ENCODE results near the gene SEC16B. TPM values are rescaled to one million over a fixed set of nuclear protein-coding genes. Genes with fewer than 3 reads are reported as not detected.

Gene SEC16B
- total and polyA plus RNA-seq, 2 of the 8 experiments (the other 6 are each of a cell fraction or from before 2014, with no cell fraction given), result 0.56 to 0.94 TPM

- no peak overlapping the region for H3K4ac ChIP-seq (replicated peaks; ENCODE audit: insufficient read length, low read depth, low read length)
- H2BK5ac ChIP-seq (ENCODE audit: low read depth, low read length), result no peak overlapping the region
- no peak overlapping the region for H2BK12ac ChIP-seq (ENCODE audit: low read depth, low read length)
- no peak overlapping the region for H3K14ac ChIP-seq (ENCODE audit: insufficient read length)
- H3K4me3 ChIP-seq (ENCODE audit: extremely low read depth in 1 of 4, insufficient read depth in 2 of 4, low read depth in 3 of 4, low read length in 4 of 4), result no peak overlapping the region
- H3K18ac ChIP-seq (ENCODE audit: extremely low read depth, low read length), result no peak overlapping the region
- no peak overlapping the region for H3K56ac ChIP-seq (replicated peaks; ENCODE audit: insufficient read length, low read depth, low read length)
- no peak overlapping the region for H3K9ac ChIP-seq (replicated peaks in 1 of 4; ENCODE audit: extremely low read depth in 1 of 4, low read depth in 3 of 4, low read length in 3 of 4)
- H2BK20ac ChIP-seq (ENCODE audit: low read length), result no peak overlapping the region
- DNase-seq (ENCODE audit: low read depth in 1 of 2, low spot score in 2 of 2), result no peak
- 87% methylated on average over 5 of the region's 5 CpGs; no CpG with 5 or more reads in 1 of the 2 experiments for WGBS, 2 experiments (ENCODE audit: extremely low coverage in 1 of 2, insufficient coverage in 1 of 2, insufficient read length in 1 of 2, insufficient replicate concordance in 2 of 2, low coverage in 1 of 2, low lambda C conversion rate in 2 of 2, missing lambda C conversion rate in 1 of 2)
- no peak overlapping the region for H4K5ac ChIP-seq (ENCODE audit: insufficient read length, low read depth, low read length)
- no peaks in the 10 kb centered on the region for H3K27me3 ChIP-seq (replicated peaks in 1 of 4; ENCODE audit: control insufficient read depth in 3 of 4, extremely low read depth in 1 of 4, insufficient read depth in 3 of 4, low read length in 3 of 4)
- no peak overlapping the region for H4K91ac ChIP-seq (replicated peaks; ENCODE audit: insufficient read length, low read length)
- H4K8ac ChIP-seq (ENCODE audit: extremely low read depth, insufficient read depth, low read length), result no peak overlapping the region
- FAIRE-seq, result no peak
- POLR2A ChIA-PET (ENCODE audit: partially characterized antibody), result no interaction called here
- H3K23me2 ChIP-seq (ENCODE audit: low read depth, low read length), result no peaks in the 10 kb centered on the region
- no peaks in the 10 kb centered on the region for H3K79me1 ChIP-seq (ENCODE audit: low read depth, low read length)
- H2AFZ ChIP-seq (ENCODE audit: low read length), result no peak overlapping the region
- no peaks in the 10 kb centered on the region for H3K36me3 ChIP-seq (ENCODE audit: control insufficient read depth in 2 of 4, insufficient read depth in 4 of 4, low read length in 3 of 4)
- TF ChIP-seq ASH2L (IDR thresholded peaks at IDR 0.05; ENCODE audit: low read length) (no peak), GABPA (IDR thresholded peaks at IDR 0.05; ENCODE audit: borderline replicate concordance, insufficient read depth, low read length) (no peak), EP300 (IDR thresholded peaks at IDR 0.05; ENCODE audit: borderline replicate concordance in 1 of 2, low read depth in 2 of 2, low read length in 2 of 2) (no peak), CBX5 (IDR thresholded peaks at IDR 0.05; ENCODE audit: low read depth, low read length) (no peak), PHF8 (conservative IDR thresholded peaks at IDR 0.05; ENCODE audit: low read depth, low read length) (no peak), EGR1 (IDR thresholded peaks at IDR 0.05; ENCODE audit: borderline replicate concordance, low read depth, low read length) (no peak), TCF12 (IDR thresholded peaks at IDR 0.05; ENCODE audit: low read depth, low read length) (no peak), TAF1 (IDR thresholded peaks at IDR 0.05; ENCODE audit: low read depth, low read length) (no peak), CREB1 (IDR thresholded peaks at IDR 0.05) (no peak), TAF7 (optimal IDR thresholded peaks at IDR 0.05; ENCODE audit: borderline replicate concordance, low read depth, low read length) (no peak), CTCF (IDR thresholded peaks at IDR 0.05; ENCODE audit: control extremely low read depth in 1 of 3, insufficient read depth in 1 of 3, low read depth in 1 of 3, low read length in 3 of 3) (no peak)
- no peaks in the 10 kb centered on the region for H3K79me2 ChIP-seq (ENCODE audit: control insufficient read depth in 1 of 2, insufficient read depth in 2 of 2, low read length in 2 of 2)
- no peak overlapping the region for H2BK120ac ChIP-seq (replicated peaks; ENCODE audit: low read depth, low read length)
- H3K9me3 ChIP-seq (ENCODE audit: insufficient read depth in 2 of 2, low read depth in 1 of 2, low read length in 1 of 2), result no peaks in the 10 kb centered on the region
- H3K4me1 ChIP-seq (replicated peaks in 1 of 4; ENCODE audit: control insufficient read depth in 3 of 4, insufficient read depth in 4 of 4, low read length in 3 of 4), result peaks cover 0 to 10% (median 2%) of the 10 kb centered on the region in 4 experiments; a peak in 6 of 7 replicates
- H3K27ac ChIP-seq (ENCODE audit: low read depth, low read length), result no peak overlapping the region
- H2AK5ac ChIP-seq (ENCODE audit: low read depth, low read length), result no peak overlapping the region
- CTCF ChIA-PET (ENCODE audit: partially characterized antibody), result interaction anchor here (1.0 to 1.8 kb wide), 2 partner anchors 17 to 19 kb away, joined by 3 to 5 read pairs; no protein-coding TSS in a partner anchor
- H3K4me2 ChIP-seq (ENCODE audit: insufficient read depth in 1 of 2, low read depth in 2 of 2, low read length in 2 of 2), result no peak overlapping the region
- no peaks in the 10 kb centered on the region for H4K20me1 ChIP-seq (replicated peaks in 1 of 2; ENCODE audit: control insufficient read depth in 1 of 2, insufficient read depth in 2 of 2, low read length in 2 of 2)
- no peak overlapping the region for H3K23ac ChIP-seq (ENCODE audit: insufficient read length)
- H2BK15ac ChIP-seq (ENCODE audit: low read length), result no peak overlapping the region
Observed at GRCh38 chr1:177964336-177964735, 5.5 kb downstream of the SEC16B start.

Data from H1 (cell line).